HEK293 (cell line): ENCODE results near the gene FXYD1.
A peak's percentile ranks its signal among the peaks of the same experiment; 100 is the strongest.

ENCODE experiments used
- CTCF ChIA-PET: fragments of 350-600 bp; formaldehyde crosslinking; extraction: SDS; loops from one replicate; lab custom pipeline; 2021; ENCODE audit warnings: antibody characterized with exemption; lab: Yijun Ruan, JAX
- POLR2A ChIA-PET: fragments of 300-600 bp; formaldehyde crosslinking; extraction: SDS; loops from one replicate; lab custom pipeline; 2020; ENCODE audit warnings: antibody characterized with exemption, inconsistent platforms; lab: Yijun Ruan, JAX
- H3K27ac ChIP-seq: fragments of 200-500 bp; sonication (Bioruptor generic); 2 replicates; pipeline ENCODE4 v1.5.1; 2014; ENCODE audit warnings: low read depth, low read length, control low read depth, inconsistent platforms; ENCODE audit errors: extremely low read depth
- H3K36me3 ChIP-seq, 2 experiments: fragments of 200-500 bp in 1 of 2; sonication (Bioruptor generic) in 1 of 2; 1 replicate in 1 of 2; 2 replicates in 1 of 2; pipeline ENCODE4 v1.5.1; 2014 to 2017; ENCODE audit warnings: inconsistent platforms in 2 of 2, low read length in 2 of 2; ENCODE audit not compliant: control insufficient read depth in 2 of 2, insufficient read depth in 1 of 2
- H3K4me1 ChIP-seq: fragments of 200-500 bp; sonication (Bioruptor generic); 2 replicates; pipeline ENCODE4 v1.5.1; 2014; ENCODE audit warnings: mild to moderate bottlenecking, low read length, inconsistent platforms; ENCODE audit not compliant: control insufficient read depth, insufficient read depth
- H3K4me3 ChIP-seq: 2 replicates; pipeline ENCODE4 v1.5.1; 2011; ENCODE audit warnings: low read depth, mild to moderate bottlenecking, control low read depth, low read length, moderate library complexity
- H3K9me3 ChIP-seq: fragments of 200-500 bp; sonication (Bioruptor generic); 2 replicates; pipeline ENCODE4 v1.5.1; 2014; ENCODE audit warnings: low read depth, low read length, inconsistent platforms; ENCODE audit not compliant: control insufficient read depth, insufficient read depth
- EGR2 ChIP-seq: fragments of 450-650 bp; formaldehyde crosslinking; IDR thresholded peaks from 2 replicates; pipeline ENCODE4 v1.5.1; 2016; ENCODE audit warnings: low read depth, missing biosample characterization, missing genetic modification characterization
- GFI1B ChIP-seq: fragments of 450-650 bp; formaldehyde crosslinking; IDR thresholded peaks from 2 replicates; pipeline ENCODE4 v1.5.1; 2016; ENCODE audit warnings: missing biosample characterization, missing genetic modification characterization
- GLIS1 ChIP-seq: fragments of 450-650 bp; formaldehyde crosslinking; IDR thresholded peaks from 2 replicates; pipeline ENCODE4 v1.5.1; 2016; ENCODE audit warnings: missing biosample characterization, missing genetic modification characterization
- GLIS2 ChIP-seq: fragments of 450-650 bp; formaldehyde crosslinking; IDR thresholded peaks from 2 replicates; pipeline ENCODE4 v1.5.1; 2016; ENCODE audit warnings: missing biosample characterization, missing genetic modification characterization
- HIC1 ChIP-seq: fragments of 450-650 bp; formaldehyde crosslinking; IDR thresholded peaks from 2 replicates; pipeline ENCODE4 v1.5.1; 2016; ENCODE audit warnings: missing biosample characterization, missing genetic modification characterization
- PATZ1 ChIP-seq: fragments of 450-650 bp; formaldehyde crosslinking; IDR thresholded peaks from 2 replicates; pipeline ENCODE4 v1.5.1; 2016; ENCODE audit warnings: missing biosample characterization, missing genetic modification characterization
- SALL2 ChIP-seq: fragments of 450-650 bp; formaldehyde crosslinking; IDR thresholded peaks from 2 replicates; pipeline ENCODE4 v1.5.0; 2017; ENCODE audit warnings: missing biosample characterization, mild to moderate bottlenecking, missing genetic modification characterization, borderline replicate concordance
- SP2 ChIP-seq: fragments of 450-650 bp; formaldehyde crosslinking; IDR thresholded peaks from 2 replicates; pipeline ENCODE4 v1.5.1; 2016; ENCODE audit warnings: missing biosample characterization, missing genetic modification characterization
- SP7 ChIP-seq: fragments of 450-650 bp; formaldehyde crosslinking; IDR thresholded peaks from 2 replicates; pipeline ENCODE4 v1.5.1; 2016; ENCODE audit warnings: missing biosample characterization, missing genetic modification characterization
- TRIM28 ChIP-seq: IDR thresholded peaks from 2 replicates; pipeline ENCODE4 v1.6.1; 2011; ENCODE audit warnings: low read length, control low read depth, borderline replicate concordance
- ZBTB26 ChIP-seq: fragments of 450-650 bp; formaldehyde crosslinking; optimal IDR thresholded peaks from 2 replicates; pipeline ENCODE3; 2016; ENCODE audit warnings: missing biosample characterization, mild to moderate bottlenecking, missing genetic modification characterization
- ZBTB49 ChIP-seq: fragments of 450-650 bp; formaldehyde crosslinking; IDR thresholded peaks from 2 replicates; pipeline ENCODE4 v1.5.1; 2016; ENCODE audit warnings: missing biosample characterization, missing genetic modification characterization, low read depth
- ZFP37 ChIP-seq: fragments of 450-650 bp; formaldehyde crosslinking; IDR thresholded peaks from 2 replicates; pipeline ENCODE4 v1.5.1; 2016; ENCODE audit warnings: missing biosample characterization, missing genetic modification characterization
- ZFP41 ChIP-seq: fragments of 450-650 bp; formaldehyde crosslinking; IDR thresholded peaks from 2 replicates; pipeline ENCODE4 v1.5.1; 2016; ENCODE audit warnings: missing biosample characterization, missing genetic modification characterization, borderline replicate concordance
- ZFP69B ChIP-seq: fragments of 450-650 bp; formaldehyde crosslinking; IDR thresholded peaks from 2 replicates; pipeline ENCODE4 v1.5.1; 2016; ENCODE audit warnings: missing biosample characterization, missing genetic modification characterization
- ZNF10 ChIP-seq: fragments of 450-650 bp; formaldehyde crosslinking; IDR thresholded peaks from 2 replicates; pipeline ENCODE4 v1.5.1; 2017; ENCODE audit warnings: missing biosample characterization, missing genetic modification characterization
- ZNF16 ChIP-seq: fragments of 450-650 bp; formaldehyde crosslinking; IDR thresholded peaks from 2 replicates; pipeline ENCODE4 v1.5.1; 2016; ENCODE audit warnings: low read depth, missing biosample characterization, missing genetic modification characterization
- ZNF174 ChIP-seq: fragments of 450-650 bp; formaldehyde crosslinking; IDR thresholded peaks from 2 replicates; pipeline ENCODE4 v1.5.0; 2017; ENCODE audit warnings: missing biosample characterization, mild to moderate bottlenecking, missing genetic modification characterization
- ZNF184 ChIP-seq: fragments of 450-650 bp; IDR thresholded peaks from 2 replicates; pipeline ENCODE4 v1.5.1; 2018; ENCODE audit warnings: missing biosample characterization, mild to moderate bottlenecking, missing genetic modification characterization
- ZNF19 ChIP-seq: fragments of 450-650 bp; formaldehyde crosslinking; IDR thresholded peaks from 2 replicates; pipeline ENCODE4; 2016; ENCODE audit warnings: missing biosample characterization, missing genetic modification characterization, low read depth
- ZNF2 ChIP-seq: fragments of 450-650 bp; formaldehyde crosslinking; IDR thresholded peaks from 2 replicates; pipeline ENCODE4 v1.5.1; 2016; ENCODE audit warnings: missing biosample characterization, missing genetic modification characterization
- ZNF202 ChIP-seq: fragments of 450-650 bp; formaldehyde crosslinking; IDR thresholded peaks from 2 replicates; pipeline ENCODE4 v1.5.1; 2016; ENCODE audit warnings: missing biosample characterization, missing genetic modification characterization, borderline replicate concordance
- ZNF211 ChIP-seq: fragments of 450-650 bp; formaldehyde crosslinking; IDR thresholded peaks from 2 replicates; pipeline ENCODE4 v1.5.1; 2016; ENCODE audit warnings: low read depth, missing biosample characterization, missing genetic modification characterization
- ZNF223 ChIP-seq: fragments of 450-650 bp; formaldehyde crosslinking; IDR thresholded peaks from 2 replicates; pipeline ENCODE4 v1.5.1; 2016; ENCODE audit warnings: missing biosample characterization, missing genetic modification characterization
- ZNF24 ChIP-seq: fragments of 450-650 bp; formaldehyde crosslinking; IDR thresholded peaks from 2 replicates; pipeline ENCODE4 v1.5.1; 2016; ENCODE audit warnings: missing biosample characterization, missing genetic modification characterization
- ZNF292 ChIP-seq: fragments of 450-650 bp; formaldehyde crosslinking; IDR thresholded peaks from 2 replicates; pipeline ENCODE4 v1.5.1; 2016; ENCODE audit warnings: low read depth, missing biosample characterization, missing genetic modification characterization, borderline replicate concordance
- ZNF302 ChIP-seq: fragments of 450-650 bp; formaldehyde crosslinking; IDR thresholded peaks from 2 replicates; pipeline ENCODE4 v1.5.1; 2016; ENCODE audit warnings: missing biosample characterization, missing genetic modification characterization, low read depth
- ZNF626 ChIP-seq: fragments of 450-650 bp; sonication (Bioruptor Pico); formaldehyde crosslinking; IDR thresholded peaks from 2 replicates; pipeline ENCODE4 v1.5.1; 2018; ENCODE audit warnings: missing biosample characterization, missing genetic modification characterization, inconsistent platforms
- ZNF664 ChIP-seq: fragments of 450-650 bp; formaldehyde crosslinking; IDR thresholded peaks from 2 replicates; pipeline ENCODE4 v1.5.1; 2016; ENCODE audit warnings: missing biosample characterization, missing genetic modification characterization
- ZNF776 ChIP-seq: fragments of 450-650 bp; formaldehyde crosslinking; IDR thresholded peaks from 2 replicates; pipeline ENCODE4 v1.5.0; 2017; ENCODE audit warnings: missing biosample characterization, missing genetic modification characterization, borderline replicate concordance
- ZNF830 ChIP-seq: fragments of 450-650 bp; IDR thresholded peaks from 2 replicates; pipeline ENCODE4 v1.5.0; 2018; ENCODE audit warnings: missing biosample characterization, missing genetic modification characterization, low read depth, mild to moderate bottlenecking, moderate library complexity
- ZNF837 ChIP-seq: fragments of 450-650 bp; formaldehyde crosslinking; IDR thresholded peaks from 2 replicates; pipeline ENCODE4 v1.5.1; 2016; ENCODE audit warnings: missing biosample characterization, missing genetic modification characterization

FXYD1 gene

GRCh38 chr19:35135389-35135909 is 3.2 kb upstream of the FXYD1 start:
- Histone ChIP-seq H3K9me3 (no peaks in the 10 kb centered on the region), H3K27ac (no peak overlapping the region; the same call in 1 of the 2 replicates), H3K36me3 (no peaks in the 10 kb centered on the region; a peak in 1 of 3 replicates), H3K4me1 (peaks cover 3% of the 10 kb centered on the region), H3K4me3 (no peak overlapping the region)
- POLR2A ChIA-PET: interaction anchor here (0.9 to 1.3 kb wide), 4 partner anchors 10 to 80 kb away, joined by 3 to 4 read pairs (median 4); partner anchors contain the start of gene FXYD5
- CTCF ChIA-PET: interaction anchor here (0.5 to 5.5 kb wide), 53 partner anchors 8 to 1099 kb away, joined by 3 to 108 read pairs (median 5); partner anchors contain the start of genes FXYD3, FXYD5 and ZNF181
- TF ChIP-seq ZNF292 (tag by site-specific recombination) (no peak), GLIS2 (peak; percentile 89), PATZ1 (tag by site-specific recombination) (peak; percentile 94), SP7 (tag by site-specific recombination) (peak; percentile 88), ZNF16 (tag by site-specific recombination) (no peak), GLIS1 (tag by site-specific recombination) (peak; percentile 66), ZFP41 (tag by site-specific recombination) (no peak), ZNF776 (tag by site-specific recombination) (no peak), ZBTB26 (tag by site-specific recombination) (peak; percentile 26), ZNF2 (tag by site-specific recombination) (peak; percentile 99), ZNF24 (peak; percentile 80; the same call in 1 of the 2 replicates), ZNF837 (tag by site-specific recombination) (no peak), ZFP69B (tag by site-specific recombination) (peak; percentile 95), EGR2 (tag by site-specific recombination) (peak; percentile 17; the same call in 1 of the 2 replicates), ZNF174 (tag by site-specific recombination) (no peak), ZNF664 (tag by site-specific recombination) (no peak), SALL2 (tag by site-specific recombination) (no peak), ZNF223 (tag by site-specific recombination) (no peak), ZBTB49 (tag by site-specific recombination) (0 out of 2 replicates have a peak, but pooled peaks have one; percentile 19), ZNF830 (no peak), ZNF184 (tag by site-specific recombination) (no peak), SP2 (tag by site-specific recombination) (peak; percentile 7; the same call in 1 of the 2 replicates), TRIM28 (0 out of 2 replicates have a peak, but pooled peaks have one; percentile 24), ZNF211 (tag by site-specific recombination) (no peak), ZNF202 (no peak), GFI1B (tag by site-specific recombination) (no peak), HIC1 (peak; percentile 82), ZNF302 (tag by site-specific recombination) (no peak), ZNF19 (tag by site-specific recombination) (no peak), ZNF10 (tag by site-specific recombination) (no peak; the same call in 1 of the 2 replicates), ZNF626 (tag by site-specific recombination) (no peak), ZFP37 (tag by site-specific recombination) (peak; percentile 80; the same call in 1 of the 2 replicates)
